GM13977 (cell line): ENCODE results near the gene EGFL7.
A peak's percentile ranks its signal among the peaks of the same experiment; 100 is the strongest.

Experiments
- DNase-seq: peaks from one replicate; pipeline ENCODE4 v3.0.0; 2012; ENCODE audit warnings: low spot score
- in situ Hi-C: fragments of 300-500 bp; cut with MboI; formaldehyde crosslinking; loops from one replicate; pipeline ENCODE4 v1.12.0; 2022; ENCODE audit warnings: low sequenced_read_pairs, low pct_unique_long_range_greater_than_20kb, mixed read lengths, inconsistent platforms; ENCODE audit not compliant: unreplicated experiment
- TF ChIP-seq, protein P1 (sequence below): IDR thresholded peaks from 2 replicates; pipeline ENCODE4 v1.5.1; 2012; ENCODE audit warnings: mild to moderate bottlenecking, control low read depth; ENCODE audit not compliant: insufficient read depth; ENCODE audit errors: extremely low read depth, missing control alignments

EGFL7 gene

DNA sequence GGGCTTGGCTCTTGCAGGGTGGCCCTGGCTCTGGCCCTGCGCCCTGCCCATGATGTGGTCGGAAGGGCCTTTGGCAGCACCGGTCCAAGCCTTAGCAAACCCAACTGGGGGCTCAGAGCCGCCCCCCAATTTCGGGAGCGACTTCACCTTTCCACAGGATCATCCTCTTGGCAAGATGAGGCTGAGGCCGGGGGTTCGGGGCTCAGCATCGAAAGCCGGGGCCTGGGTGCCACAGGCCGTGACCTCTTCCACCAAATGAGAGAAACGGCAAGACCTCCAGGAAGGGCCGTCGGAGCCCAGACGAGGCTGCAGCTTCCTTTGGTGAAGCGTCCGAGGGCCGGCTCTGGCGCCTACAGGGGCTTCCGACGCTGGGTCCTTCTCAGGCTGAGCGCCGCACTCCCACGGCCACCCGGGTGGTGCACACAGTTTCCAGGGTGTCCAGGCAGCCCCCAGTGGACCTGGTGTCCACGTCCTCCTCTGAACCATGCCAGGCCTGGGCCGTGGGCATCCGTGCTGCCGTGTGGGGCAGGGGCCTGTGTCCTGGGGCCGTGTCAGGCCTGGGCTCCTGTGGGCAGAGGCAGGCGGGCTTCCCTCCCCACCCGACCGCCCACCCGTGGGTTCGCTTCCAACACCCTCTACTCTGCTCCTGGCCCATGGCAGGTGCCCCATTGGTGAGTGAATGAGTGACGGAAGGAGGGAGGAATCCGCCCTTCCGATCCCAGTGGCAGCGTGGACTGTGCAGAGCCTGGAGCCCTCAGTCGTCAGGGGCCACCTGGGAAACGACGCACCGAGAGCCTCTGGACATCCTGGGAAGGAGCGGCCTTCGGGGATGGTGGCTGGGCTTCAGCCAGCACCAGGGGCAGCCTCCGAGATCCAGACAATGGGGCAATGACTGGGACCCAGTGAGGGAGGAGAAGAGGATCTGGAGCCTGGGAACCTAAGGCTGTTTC lies 29.7 kb downstream of the EGFL7 start:
- DNase-seq = no peak
- TF ChIP-seq, protein P1, sequence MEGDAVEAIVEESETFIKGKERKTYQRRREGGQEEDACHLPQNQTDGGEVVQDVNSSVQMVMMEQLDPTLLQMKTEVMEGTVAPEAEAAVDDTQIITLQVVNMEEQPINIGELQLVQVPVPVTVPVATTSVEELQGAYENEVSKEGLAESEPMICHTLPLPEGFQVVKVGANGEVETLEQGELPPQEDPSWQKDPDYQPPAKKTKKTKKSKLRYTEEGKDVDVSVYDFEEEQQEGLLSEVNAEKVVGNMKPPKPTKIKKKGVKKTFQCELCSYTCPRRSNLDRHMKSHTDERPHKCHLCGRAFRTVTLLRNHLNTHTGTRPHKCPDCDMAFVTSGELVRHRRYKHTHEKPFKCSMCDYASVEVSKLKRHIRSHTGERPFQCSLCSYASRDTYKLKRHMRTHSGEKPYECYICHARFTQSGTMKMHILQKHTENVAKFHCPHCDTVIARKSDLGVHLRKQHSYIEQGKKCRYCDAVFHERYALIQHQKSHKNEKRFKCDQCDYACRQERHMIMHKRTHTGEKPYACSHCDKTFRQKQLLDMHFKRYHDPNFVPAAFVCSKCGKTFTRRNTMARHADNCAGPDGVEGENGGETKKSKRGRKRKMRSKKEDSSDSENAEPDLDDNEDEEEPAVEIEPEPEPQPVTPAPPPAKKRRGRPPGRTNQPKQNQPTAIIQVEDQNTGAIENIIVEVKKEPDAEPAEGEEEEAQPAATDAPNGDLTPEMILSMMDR = no peak
- in situ Hi-C loops = no loop called here

DNA sequence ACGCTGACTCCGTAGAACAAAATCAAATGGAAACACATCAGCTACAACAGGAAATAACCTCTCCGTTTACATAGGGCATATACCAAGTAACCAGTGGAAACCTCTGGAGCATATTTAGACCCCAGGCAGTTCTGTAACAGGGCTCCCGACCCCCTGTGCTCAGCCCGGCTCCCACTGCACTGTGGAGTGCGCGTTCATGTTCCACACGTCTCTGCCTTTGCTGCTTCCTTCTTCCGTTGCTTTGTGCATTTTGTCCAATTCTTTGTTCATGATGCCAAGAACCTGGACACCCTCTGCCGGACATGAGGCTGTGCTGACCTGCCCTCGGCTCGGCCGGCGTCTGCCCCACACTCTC lies 30.4 kb downstream of the EGFL7 start:
- TF ChIP-seq, protein P1 = no peak
- DNase-seq = no peak
- in situ Hi-C loops = no loop called here

DNA sequence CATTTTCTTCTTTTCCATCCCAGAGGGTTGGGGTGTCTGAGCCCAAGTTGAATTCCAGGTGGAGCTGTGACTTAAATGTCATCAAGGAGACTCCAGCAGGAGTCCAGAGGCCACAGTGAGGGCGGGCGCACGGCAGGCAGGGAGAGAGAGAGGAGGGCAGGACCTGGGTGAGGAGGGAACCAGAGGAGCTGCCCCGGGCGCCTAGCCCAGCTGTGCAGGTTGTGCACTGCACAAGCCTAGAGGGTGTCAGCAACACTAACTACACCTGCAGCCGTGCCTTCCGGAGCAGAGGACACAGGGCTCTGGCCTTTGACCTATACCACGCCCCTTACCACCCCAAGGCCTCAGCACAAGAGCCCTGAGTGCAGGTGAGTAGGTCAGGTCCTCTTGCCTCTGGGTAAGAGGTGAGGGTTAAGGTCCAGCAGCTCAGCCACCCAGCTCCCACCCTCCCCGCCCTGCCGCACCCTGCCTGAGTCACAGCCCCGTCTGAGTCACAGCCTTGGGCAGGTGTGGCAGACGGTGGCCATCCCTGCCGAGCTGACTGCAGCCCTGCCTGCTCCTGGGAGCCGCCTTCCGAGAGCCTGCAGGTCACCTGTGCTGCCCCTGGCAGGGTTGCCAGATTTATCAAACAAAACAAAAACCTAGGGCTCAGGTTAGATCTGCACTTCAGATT lies 30.9 kb downstream of the EGFL7 start:
- TF ChIP-seq, protein P1 = no peak
- in situ Hi-C loops = no loop called here
- no peak for DNase-seq

DNA sequence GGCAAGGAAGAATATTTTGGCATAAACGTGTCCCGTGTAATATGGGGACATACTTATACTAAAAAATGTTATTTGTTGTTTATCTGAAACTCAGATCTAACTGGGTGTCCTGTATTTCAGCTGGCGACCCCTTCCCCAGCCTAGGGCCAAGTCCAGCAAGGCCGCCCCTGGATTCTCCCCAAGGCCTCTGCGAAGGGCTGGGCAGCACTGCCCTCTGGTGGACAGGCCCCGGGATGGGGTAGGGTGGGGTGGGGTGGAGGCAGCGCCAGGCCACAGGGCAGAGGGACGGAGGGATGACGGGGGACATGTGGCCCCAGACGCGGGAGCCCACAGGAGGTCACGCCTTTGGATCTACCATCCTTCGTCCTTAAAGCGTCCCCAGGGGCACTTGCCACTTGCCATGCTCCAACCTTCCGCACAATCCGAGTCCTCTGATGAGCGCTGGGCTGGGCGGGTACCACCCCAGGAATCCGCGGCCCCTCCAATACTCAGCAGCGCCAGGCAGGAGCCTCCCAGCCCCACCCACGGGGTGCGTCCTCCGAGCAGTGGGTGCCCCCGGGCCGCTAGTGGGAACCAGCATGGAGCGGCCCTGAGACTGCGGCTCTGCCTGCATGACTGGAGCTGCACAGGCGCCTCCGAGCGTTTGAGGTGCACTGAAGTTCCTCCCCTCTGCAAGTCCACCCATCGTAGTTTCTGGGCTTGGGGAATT lies 31.6 kb downstream of the EGFL7 start:
- peak; percentile 78 for DNase-seq
- in situ Hi-C loops = no loop called here
- TF ChIP-seq, protein P1 = peak; percentile 67

DNA sequence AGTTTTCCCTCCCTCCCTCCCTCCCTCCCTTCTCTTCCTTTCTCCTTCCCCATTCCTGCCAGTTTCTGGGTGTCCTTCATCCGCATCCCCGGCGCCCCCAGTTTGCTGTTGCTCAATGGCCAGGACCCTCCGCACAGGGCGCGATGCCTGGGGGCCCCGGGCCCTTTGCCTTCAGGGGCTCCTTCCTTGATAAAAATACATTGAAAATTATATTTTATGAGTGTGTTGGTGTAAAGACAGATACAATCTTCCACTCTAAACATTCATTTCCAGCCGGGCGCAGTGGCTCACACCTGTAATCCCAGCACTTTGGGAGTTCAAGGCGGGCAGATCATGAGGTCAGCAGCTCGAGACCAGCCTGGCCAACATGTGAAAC lies 32.1 kb downstream of the EGFL7 start:
- in situ Hi-C loops = no loop called here
- TF ChIP-seq, protein P1 = no peak
- DNase-seq = no peak

- TF ChIP-seq, protein P1 = no peak
- in situ Hi-C loops = no loop called here
- DNase-seq = no peak
Measured at GRCh38 chr9:136695435-136695895, 32.7 kb downstream of the EGFL7 start.
